Panc1 (cell line): ENCODE results near the gene SH3PXD2A. TPM values are rescaled to one million over a fixed set of nuclear protein-coding genes. Genes with fewer than 3 reads are reported as not detected.
A peak's percentile ranks its signal among the peaks of the same experiment; 100 is the strongest.
"Not testable (repeated sequence)": the region's sequence is repeated elsewhere in the genome, so short reads cannot be mapped to it uniquely, and the experiment has no call there.

Source experiments
- ATAC-seq: fragments of 200-7000 bp; cut with Tn5 transposase; 2 replicates; pipeline ENCODE4 v1.9.1; 2020; ENCODE audit warnings: mild to moderate bottlenecking, moderate library complexity
- BruUV-seq: library from RNA; stranded (reverse); fragments of 400-500 nt; replicated peaks from 2 replicates; lab custom pipeline; 2021; lab: Mats Ljungman, UMichigan
- CTCF ChIA-PET: fragments of 300-600 bp; sonication (Branson Sonifier 250); formaldehyde crosslinking; loops from one replicate; lab custom pipeline; 2022; ENCODE audit warnings: antibody characterized with exemption; lab: Charles Lee
- POLR2A ChIA-PET: fragments of 300-600 bp; sonication (Branson Sonifier 250); formaldehyde crosslinking; loops from one replicate; lab custom pipeline; 2022; ENCODE audit warnings: antibody characterized with exemption; lab: Charles Lee
- DNase-seq: peaks from one replicate; pipeline ENCODE4 v3.0.0-alpha.2; 2010; ENCODE audit warnings: low read depth, low spot score
- H3K27ac ChIP-seq: 2 replicates; pipeline ENCODE4 v1.5.1; 2011; ENCODE audit warnings: mild to moderate bottlenecking, low read length, inconsistent platforms
- H3K27me3 ChIP-seq: fragments of 200-500 bp; sonication (Bioruptor generic); 2 replicates; pipeline ENCODE4 v1.6.0; 2014; ENCODE audit warnings: low read length, inconsistent platforms; ENCODE audit not compliant: control insufficient read depth, insufficient read depth
- H3K36me3 ChIP-seq: fragments of 200-500 bp; sonication (Bioruptor generic); 2 replicates; pipeline ENCODE4 v1.5.1; 2014; ENCODE audit warnings: inconsistent platforms, mild to moderate bottlenecking, low read length, moderate library complexity; ENCODE audit not compliant: control insufficient read depth, insufficient read depth
- H3K4me1 ChIP-seq: 2 replicates; pipeline ENCODE4 v1.5.1; 2011; ENCODE audit warnings: inconsistent platforms, mild to moderate bottlenecking, low read length, moderate library complexity; ENCODE audit not compliant: control insufficient read depth, insufficient read depth
- H3K4me3 ChIP-seq, 2 experiments: 2 replicates each; pipeline ENCODE4 v1.5.1; 2011 to 2012; ENCODE audit warnings: low read depth in 2 of 2, low read length in 2 of 2, mild to moderate bottlenecking in 2 of 2, inconsistent platforms in 1 of 2, moderate library complexity in 1 of 2
- H3K9me3 ChIP-seq: fragments of 200-500 bp; sonication (Bioruptor generic); 2 replicates; pipeline ENCODE4 v1.5.1; 2014; ENCODE audit warnings: low read depth, mild to moderate bottlenecking, inconsistent platforms, low read length, moderate library complexity; ENCODE audit not compliant: control insufficient read depth, insufficient read depth
- CTCF ChIP-seq: fragments of 450-650 bp; IDR thresholded peaks from 2 replicates; pipeline ENCODE4 v1.5.1; 2017; ENCODE audit warnings: mild to moderate bottlenecking
- POLR2AphosphoS5 ChIP-seq: IDR thresholded peaks from 2 replicates; pipeline ENCODE4 v1.6.1; 2012; ENCODE audit warnings: mild to moderate bottlenecking, low read depth, low read length, moderate library complexity
- REST ChIP-seq, 2 experiments: IDR thresholded peaks; 2 replicates each; pipeline ENCODE4 v1.6.1; 2011 to 2012; ENCODE audit warnings: low read depth in 2 of 2, control low read depth in 1 of 2, low read length in 1 of 2, mild to moderate bottlenecking in 1 of 2, moderate library complexity in 1 of 2; ENCODE audit not compliant: insufficient read depth in 1 of 2
- SIN3A ChIP-seq: IDR thresholded peaks from 2 replicates; pipeline ENCODE4 v1.6.1; 2012; ENCODE audit warnings: low read depth, mild to moderate bottlenecking, low read length, moderate library complexity, borderline replicate concordance; ENCODE audit not compliant: insufficient read depth
- TCF7L2 ChIP-seq: IDR thresholded peaks from 2 replicates; pipeline ENCODE4 v1.6.1; 2011; ENCODE audit warnings: mild to moderate bottlenecking, low read depth, low read length, inconsistent platforms
- in situ Hi-C: cut with HindIII; loops from 2 replicates; pipeline ENCODE4 v1.10.0; 2016; ENCODE audit warnings: low sequenced_read_pairs, low pct_unique_long_range_greater_than_20kb
- intact Hi-C: fragments of 100-400 bp; cut with micrococcal nuclease; formaldehyde crosslinking; loops from one replicate; pipeline ENCODE4 v1.10.0; 2022; ENCODE audit not compliant: unreplicated experiment
- total RNA-seq: library from RNA; stranded (reverse); gene quantifications from one replicate; pipeline ENCODE4 v1.2.1, GENCODE V29; 2021; ENCODE audit not compliant: unreplicated experiment

SH3PXD2A gene
- total RNA-seq, 1 experiment from 2014 or later, result 5.7 TPM

- intact Hi-C loops (no loop called here), in situ Hi-C loops (no loop called here)
- BruUV-seq, result no TSS peak
- ChIA-PET POLR2A (no interaction called here), CTCF (no interaction called here)
- no peak overlapping the region for H3K27ac ChIP-seq
- no peaks in the 10 kb centered on the region for H3K9me3 ChIP-seq
- no peak overlapping the region for H3K4me3 ChIP-seq
- no peak for TF ChIP-seq TCF7L2
- no peak for TF ChIP-seq REST (IDR thresholded peaks at IDR 0.05; ENCODE audit: insufficient read depth in 1 of 2, low read depth in 2 of 2, low read length in 1 of 2)
- TF ChIP-seq SIN3A, result no peak
- no peak for TF ChIP-seq POLR2AphosphoS5
- H3K4me1 ChIP-seq, result no peaks in the 10 kb centered on the region
- H3K36me3 ChIP-seq, result no peaks in the 10 kb centered on the region
- no peak for DNase-seq
- 0 out of 2 replicates have a peak, but pooled peaks have one; percentile 7 for ATAC-seq
- H3K27me3 ChIP-seq, result no peaks in the 10 kb centered on the region
Measured at GRCh38 chr10:103635580-103635979, 219.8 kb downstream of the SH3PXD2A start.

- no peak for TF ChIP-seq TCF7L2
- no peak for TF ChIP-seq SIN3A
- no peak for TF ChIP-seq CTCF
- no peak for TF ChIP-seq POLR2AphosphoS5
- no peak for TF ChIP-seq REST (IDR thresholded peaks at IDR 0.05; ENCODE audit: insufficient read depth in 1 of 2, low read depth in 2 of 2, low read length in 1 of 2)
- no peak overlapping the region for H3K27ac ChIP-seq
- no peak overlapping the region for H3K4me3 ChIP-seq
- in situ Hi-C loops (no loop called here), intact Hi-C loops (no loop called here)
- no peaks in the 10 kb centered on the region for H3K36me3 ChIP-seq
- H3K27me3 ChIP-seq, result no peaks in the 10 kb centered on the region
- POLR2A ChIA-PET, result no interaction called here
- CTCF ChIA-PET, result no interaction called here
- no peaks in the 10 kb centered on the region for H3K4me1 ChIP-seq
- BruUV-seq, result no TSS peak
- H3K9me3 ChIP-seq, result no peaks in the 10 kb centered on the region
- DNase-seq, result no peak
- ATAC-seq, result no peak
Measured at GRCh38 chr10:103633846-103634245, 221.5 kb downstream of the SH3PXD2A start.

- CTCF ChIA-PET, ATAC-seq, BruUV-seq, H3K4me3 ChIP-seq, H3K36me3 ChIP-seq, H3K4me1 ChIP-seq, H3K27me3 ChIP-seq, H3K27ac ChIP-seq, DNase-seq, intact Hi-C loops, in situ Hi-C loops, H3K9me3 ChIP-seq, POLR2A ChIA-PET: not testable (repeated sequence)
Measured at GRCh38 chr10:103632871-103633270, 222.5 kb downstream of the SH3PXD2A start.
